Measurements from ENCODE around the gene CYP4F2. TPM values are rescaled to one million over a fixed set of nuclear protein-coding genes. Genes with fewer than 3 reads are reported as not detected.
"Not testable (repeated sequence)": the region's sequence is repeated elsewhere in the genome, so short reads cannot be mapped to it uniquely, and the experiment has no call there.

Gene CYP4F2
- total RNA-seq, 3 donors from 2014 or later, result 1.6 to 9.1 (median 8.6) TPM

GRCh38 chr19:15936173-15936572 is 38.3 kb upstream of the CYP4F2 start:
- no peak for TF ChIP-seq CTCF (IDR thresholded peaks at IDR 0.05)
- ATAC-seq, result no peak
- DNase-seq, result no peak
- Histone ChIP-seq H3K4me3 (no peak overlapping the region), H3K36me3 (ENCODE audit: low read depth) (no peaks in the 10 kb centered on the region), H3K9me3 (no peaks in the 10 kb centered on the region), H3K4me1 (ENCODE audit: low read depth) (no peaks in the 10 kb centered on the region)
- intact Hi-C loops (cut with DNase I, micrococcal nuclease), result no loop called here

GRCh38 chr19:15935167-15935702 is 37.4 kb upstream of the CYP4F2 start:
- no peak overlapping the region for H3K4me3 ChIP-seq
- ATAC-seq (peak; percentile 25), DNase-seq (no peak)
- H3K9me3 ChIP-seq, result no peaks in the 10 kb centered on the region
- intact Hi-C loops (cut with DNase I, micrococcal nuclease), result no loop called here
- H3K4me1 ChIP-seq (ENCODE audit: low read depth), result no peaks in the 10 kb centered on the region
- H3K36me3 ChIP-seq (ENCODE audit: low read depth), result no peaks in the 10 kb centered on the region
- no peak for TF ChIP-seq CTCF (IDR thresholded peaks at IDR 0.05)

- Histone ChIP-seq H3K4me3 (no peak within 1 kb of the TSS), H3K36me3 (ENCODE audit: low read depth) (no peaks in the 10 kb centered on the region), H3K9me3 (no peaks in the 10 kb centered on the region), H3K4me1 (ENCODE audit: low read depth) (no peaks in the 10 kb centered on the region)
- intact Hi-C loops (cut with DNase I, micrococcal nuclease), result no loop called here
- peak; percentile 88 to 90 (median 89) for DNase-seq
- ATAC-seq, result peak; percentile 96
- TF ChIP-seq CTCF (IDR thresholded peaks at IDR 0.05), result no peak
These were observed 36.6 kb upstream of the CYP4F2 start, which contains the start of gene CYP4F11 for GRCh38 chr19:15934332-15935078. CYP4F11 (minus strand) TSS chr19:15934529; CDS start chr19:15934408, 121 bp downstream.

- H3K4me3 ChIP-seq; DNase-seq; ATAC-seq; H3K4me1 ChIP-seq (ENCODE audit: low read depth); H3K9me3 ChIP-seq; H3K36me3 ChIP-seq (ENCODE audit: low read depth); intact Hi-C loops (cut with DNase I, micrococcal nuclease): not testable (repeated sequence)
These were observed 36.0 kb upstream of the CYP4F2 start for GRCh38 chr19:15933761-15934331.

GRCh38 chr19:15928321-15928720 is 30.4 kb upstream of the CYP4F2 start:
- DNase-seq (no peak), ATAC-seq (no peak)
- no peak overlapping the region for H3K4me3 ChIP-seq
- no peaks in the 10 kb centered on the region for H3K9me3 ChIP-seq
- no peak for TF ChIP-seq CTCF (IDR thresholded peaks at IDR 0.05)
- H3K4me1 ChIP-seq (ENCODE audit: low read depth), result peaks cover 11% of the 10 kb centered on the region
- no peaks in the 10 kb centered on the region for H3K36me3 ChIP-seq (ENCODE audit: low read depth)
- intact Hi-C loops (cut with DNase I, micrococcal nuclease), result no loop called here

- no peak for TF ChIP-seq CTCF (IDR thresholded peaks at IDR 0.05)
- ATAC-seq, result peak; percentile 52
These were observed 28.6 kb upstream of the CYP4F2 start for GRCh38 chr19:15926484-15926883.

More at GRCh38 chr19:15926484-15926883, 28.6 kb upstream of the CYP4F2 start:
- Histone ChIP-seq H3K4me1 (ENCODE audit: low read depth) (peaks cover 11% of the 10 kb centered on the region), H3K36me3 (ENCODE audit: low read depth) (no peaks in the 10 kb centered on the region), H3K9me3 (no peaks in the 10 kb centered on the region), H3K4me3 (no peak overlapping the region)
- peak in 1 of 3 donors; percentile 36 for DNase-seq
- intact Hi-C loops (cut with DNase I, micrococcal nuclease), result no loop called here
